CD4-positive, alpha-beta T cell treated with Interferon alpha-2 for 1 hour (primary cell): Measurements from ENCODE around the gene TBX1.
"Not testable (repeated sequence)": the region's sequence is repeated elsewhere in the genome, so short reads cannot be mapped to it uniquely, and the experiment has no call there.

ENCODE experiments used
- DNase-seq, 2 donors: peaks; one replicate each; pipeline ENCODE4 v3.0.0-alpha.2; 2020 to 2022

TBX1 gene

GRCh38 chr22:19786959-19787848 is 26.6 kb downstream of the TBX1 start:
- no peak for DNase-seq

GRCh38 chr22:19787849-19788141 is 27.2 kb downstream of the TBX1 start:
- DNase-seq: no peak

DNA sequence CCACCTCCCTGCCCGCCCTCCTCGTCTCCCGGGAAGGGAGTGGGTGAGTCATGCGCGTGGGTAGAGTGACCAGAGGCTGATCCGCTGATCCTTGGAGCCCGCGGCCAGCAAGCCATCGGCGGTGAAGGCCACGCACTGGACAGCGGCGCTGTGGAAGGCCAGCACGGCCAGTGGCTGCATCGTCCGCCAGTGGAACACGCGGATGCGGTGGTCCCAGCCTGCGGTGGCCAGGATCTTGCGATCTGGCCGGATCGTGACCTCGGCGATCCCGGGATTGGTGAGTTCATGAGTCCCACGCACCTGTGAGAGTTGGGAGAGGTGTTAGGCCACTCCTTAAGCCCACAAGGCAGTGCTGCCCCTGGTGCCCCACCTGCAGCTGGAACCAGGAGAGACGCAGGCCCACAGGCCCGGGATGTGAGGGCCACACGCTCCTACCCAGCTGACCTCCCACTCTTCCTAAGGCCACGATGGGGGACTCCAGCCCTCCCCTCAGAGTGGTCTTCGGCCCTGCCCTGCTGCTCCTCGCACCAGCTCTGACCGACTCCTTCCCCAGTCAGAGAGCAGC is 28.2 kb downstream of the TBX1 start:
- no peak for DNase-seq

- no peak for DNase-seq
Observed at GRCh38 chr22:19789406-19789805, 28.8 kb downstream of the TBX1 start.

DNA sequence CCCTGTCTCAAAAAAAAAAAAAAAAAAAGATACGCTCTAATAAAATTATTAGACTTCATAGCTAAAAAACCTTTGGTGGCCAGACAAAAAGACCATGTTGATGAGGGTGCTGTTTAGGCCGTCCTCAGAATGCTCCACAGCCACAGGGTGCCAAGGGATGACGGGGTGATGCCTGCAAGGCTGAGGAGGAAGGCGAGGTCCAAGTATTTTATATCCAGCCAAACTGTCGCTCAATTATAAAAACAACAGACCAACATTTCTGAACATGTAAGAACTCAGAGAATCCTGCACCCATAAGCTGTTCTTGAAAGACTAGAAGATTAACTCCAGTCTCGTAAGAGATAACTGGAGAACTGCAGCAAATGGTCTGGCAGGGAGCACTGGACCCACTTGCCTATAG is 29.2 kb downstream of the TBX1 start:
- no peak for DNase-seq

DNA sequence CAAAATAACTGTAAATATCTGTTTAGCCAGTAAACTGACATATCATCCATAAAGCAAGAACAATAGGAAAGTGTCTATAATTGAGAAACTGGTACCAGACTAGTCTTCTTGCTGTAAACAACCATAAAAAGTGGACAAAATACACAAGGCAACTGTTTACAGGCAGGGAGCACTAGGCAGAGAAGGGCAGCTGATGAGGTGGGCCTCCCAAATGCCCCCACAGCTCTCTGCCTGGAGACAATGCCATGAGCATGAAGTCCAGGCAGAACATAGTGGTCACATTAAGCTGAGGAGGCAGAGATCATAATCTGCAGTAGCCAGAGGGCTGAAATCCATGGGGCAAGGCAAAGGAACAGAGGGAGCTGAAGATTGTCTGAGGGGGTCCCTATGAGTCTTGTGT is 30.7 kb downstream of the TBX1 start:
- no peak for DNase-seq

DNA sequence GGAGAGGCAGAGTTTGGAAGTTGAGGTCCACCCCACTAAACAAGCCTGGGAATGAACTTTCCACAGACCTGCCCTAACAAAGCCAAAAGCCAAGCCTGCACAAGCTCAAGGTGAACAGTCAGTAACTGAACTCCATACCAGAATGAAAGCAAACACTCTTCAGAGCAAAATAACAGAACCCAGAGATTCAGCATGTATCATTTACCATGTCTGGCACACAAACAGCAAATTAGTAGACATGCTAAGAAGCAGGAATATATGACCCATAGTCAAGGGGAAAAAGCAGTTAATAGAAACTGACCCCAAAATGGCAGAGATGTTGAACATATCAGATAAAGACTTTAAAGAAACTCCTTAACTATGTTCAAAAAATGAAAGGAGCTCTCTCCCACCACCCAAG is 31.3 kb downstream of the TBX1 start:
- no peak for DNase-seq

- not testable (repeated sequence) for DNase-seq
Observed at GRCh38 chr22:19792383-19792896, 31.9 kb downstream of the TBX1 start.

DNA sequence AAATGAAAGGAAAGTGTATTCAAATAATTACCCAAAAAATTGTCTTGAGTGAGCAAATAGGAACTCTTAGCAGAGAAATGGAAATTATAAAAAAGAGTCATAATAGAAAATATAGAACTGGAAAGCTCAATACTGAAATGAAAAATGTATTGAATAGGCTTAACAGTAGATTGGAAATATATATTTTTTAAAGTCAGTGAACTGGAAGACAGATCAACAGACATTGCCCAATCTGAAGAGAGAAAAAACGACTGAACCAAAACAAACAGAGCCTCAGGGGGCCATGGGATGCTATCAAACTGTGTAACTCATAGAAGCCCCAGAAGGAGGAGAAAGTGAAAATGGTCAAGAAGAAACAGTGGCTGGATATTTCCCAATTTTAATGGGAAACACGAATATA is 32.6 kb downstream of the TBX1 start:
- DNase-seq: no peak

- no peak for DNase-seq
Observed at GRCh38 chr22:19793661-19794310, 33.2 kb downstream of the TBX1 start.

DNA sequence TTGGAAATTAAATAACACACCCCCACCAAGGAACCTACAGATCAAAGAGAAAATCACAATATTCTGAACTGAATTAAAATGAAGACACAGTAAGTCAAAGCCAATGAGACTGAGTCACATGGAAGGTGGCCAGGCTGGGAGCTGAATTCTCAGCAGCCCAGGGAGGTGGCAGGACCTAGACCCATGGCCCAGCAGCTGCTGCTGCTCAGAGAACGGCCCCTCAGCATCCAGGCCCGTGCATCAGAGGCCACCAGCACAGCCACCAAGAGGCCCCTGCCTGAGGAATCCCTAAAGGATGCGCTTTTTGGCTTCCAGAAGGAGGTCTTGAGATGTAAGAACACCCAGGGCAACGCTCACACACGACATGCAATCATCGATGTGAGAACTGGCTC is 35.0 kb downstream of the TBX1 start:
- no peak for DNase-seq

- no peak for DNase-seq
Observed at GRCh38 chr22:19796160-19796559, 35.6 kb downstream of the TBX1 start.

DNA sequence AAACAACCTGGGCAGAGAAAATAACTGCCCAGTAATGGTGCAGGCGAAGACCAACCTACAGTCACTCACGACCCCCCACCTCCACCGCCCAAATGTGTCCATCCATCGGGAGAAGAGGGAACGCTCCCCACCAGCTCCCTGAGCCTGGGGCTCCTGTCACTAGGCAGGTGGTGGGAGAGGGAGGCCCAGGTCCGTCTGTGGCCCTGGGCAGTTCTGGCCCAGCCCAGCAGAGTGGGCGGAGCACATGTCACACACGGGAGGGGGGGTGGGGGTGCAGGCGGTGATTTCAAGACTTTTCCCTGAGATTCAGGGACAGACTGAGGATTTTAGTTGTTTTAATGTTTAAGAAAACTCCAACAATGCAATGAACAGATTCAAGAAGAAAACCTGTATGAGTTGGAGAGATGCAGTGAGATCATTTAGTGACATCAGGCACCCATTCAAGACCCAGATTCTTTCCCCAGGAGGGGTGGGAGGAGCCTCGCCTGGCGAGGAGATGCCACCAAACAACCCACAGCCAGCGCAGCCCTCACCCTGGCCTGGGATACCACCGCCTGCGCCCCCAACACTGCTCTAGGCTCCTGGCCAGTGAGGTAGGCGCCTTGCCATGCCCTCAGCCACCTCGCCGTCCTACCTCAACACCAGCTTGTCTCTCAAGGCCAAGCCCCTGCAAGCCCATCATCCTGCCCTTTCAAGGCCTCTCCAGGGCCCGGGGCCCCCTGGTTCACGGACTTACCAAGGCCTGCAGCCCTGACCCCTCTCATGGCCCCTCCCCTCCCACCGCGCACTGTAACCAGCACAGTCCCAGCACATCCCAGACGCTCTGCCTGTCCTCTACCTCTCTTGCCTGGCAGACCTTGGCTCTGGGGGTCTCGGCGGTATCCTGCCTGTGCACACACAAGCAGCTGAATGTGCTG is 36.8 kb downstream of the TBX1 start:
- DNase-seq: no peak

DNA sequence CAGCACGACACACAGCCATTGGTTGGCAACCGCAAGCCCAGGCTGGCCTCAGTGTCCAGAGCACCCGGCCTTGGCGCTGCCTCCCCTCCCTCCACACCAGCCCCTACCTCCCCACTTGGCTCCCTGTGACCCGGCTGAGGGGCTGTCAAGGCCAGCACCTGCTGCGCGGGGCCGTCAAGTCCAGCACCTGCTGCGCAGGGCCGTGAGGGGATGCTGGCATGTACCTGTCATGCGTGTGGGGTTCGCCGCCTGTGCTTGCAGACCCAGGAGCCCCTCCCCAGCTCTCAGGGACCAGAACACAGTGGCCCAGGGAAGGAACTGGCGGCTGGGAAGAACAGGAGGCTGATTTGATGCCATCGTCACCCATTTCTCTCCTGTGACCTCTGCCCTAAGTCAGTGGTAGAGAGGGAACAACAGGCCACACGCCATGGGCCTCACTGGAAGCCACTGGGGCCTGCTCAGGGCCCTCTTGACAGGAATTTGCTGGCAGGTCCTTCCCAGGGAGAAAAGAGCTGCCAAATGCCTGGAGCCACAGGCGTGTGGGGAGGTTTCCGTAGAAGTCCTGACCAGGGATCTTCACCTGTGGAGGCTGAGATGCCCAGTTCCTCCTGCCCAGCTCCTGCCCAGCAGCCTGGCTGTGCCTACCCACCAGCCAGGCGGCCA is 37.6 kb downstream of the TBX1 start:
- no peak for DNase-seq

DNA sequence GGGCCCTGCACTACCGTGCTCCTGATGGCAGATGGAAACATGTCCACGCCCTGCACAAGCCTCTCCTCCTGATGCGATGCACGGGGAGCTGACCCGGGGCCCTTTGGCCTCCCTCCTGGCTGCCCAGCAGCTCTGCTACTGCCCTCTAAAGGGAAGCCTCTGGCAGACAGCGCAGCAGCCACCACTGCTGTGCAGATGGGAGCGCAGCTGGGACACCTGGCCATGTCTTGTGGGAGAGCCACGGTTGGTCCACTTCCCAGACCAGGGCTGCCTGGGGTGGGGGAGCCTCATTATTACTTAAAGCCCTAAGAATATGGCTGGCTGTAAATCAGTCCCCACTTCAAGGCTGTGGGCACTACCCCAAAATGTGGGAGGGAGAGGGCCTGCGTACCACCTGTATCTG is 38.3 kb downstream of the TBX1 start:
- no peak for DNase-seq

- no peak for DNase-seq
Observed at GRCh38 chr22:19799322-19800190, 39.0 kb downstream of the TBX1 start.

DNA sequence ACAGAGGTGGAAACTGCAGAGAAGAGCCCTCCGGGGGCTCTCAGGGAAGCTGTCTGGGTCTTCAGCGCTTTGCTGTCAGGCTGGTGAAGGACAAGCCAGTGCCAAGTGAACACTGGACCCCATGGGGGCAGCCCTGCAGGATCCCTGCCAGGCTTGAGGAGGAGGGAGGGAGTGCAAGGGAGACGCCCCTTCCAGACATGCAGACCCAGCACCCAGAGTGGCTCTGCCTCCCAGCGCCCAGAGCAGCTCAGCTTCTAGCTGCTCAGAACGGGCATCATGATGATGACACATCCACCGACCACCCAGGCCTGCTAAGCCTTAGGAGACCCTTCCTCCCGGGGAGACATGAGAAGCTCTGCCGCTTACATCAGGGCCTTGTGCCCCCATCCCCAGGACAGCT is 39.7 kb downstream of the TBX1 start:
- DNase-seq: no peak

- DNase-seq: no peak
Observed at GRCh38 chr22:19800761-19801244, 40.2 kb downstream of the TBX1 start.

DNA sequence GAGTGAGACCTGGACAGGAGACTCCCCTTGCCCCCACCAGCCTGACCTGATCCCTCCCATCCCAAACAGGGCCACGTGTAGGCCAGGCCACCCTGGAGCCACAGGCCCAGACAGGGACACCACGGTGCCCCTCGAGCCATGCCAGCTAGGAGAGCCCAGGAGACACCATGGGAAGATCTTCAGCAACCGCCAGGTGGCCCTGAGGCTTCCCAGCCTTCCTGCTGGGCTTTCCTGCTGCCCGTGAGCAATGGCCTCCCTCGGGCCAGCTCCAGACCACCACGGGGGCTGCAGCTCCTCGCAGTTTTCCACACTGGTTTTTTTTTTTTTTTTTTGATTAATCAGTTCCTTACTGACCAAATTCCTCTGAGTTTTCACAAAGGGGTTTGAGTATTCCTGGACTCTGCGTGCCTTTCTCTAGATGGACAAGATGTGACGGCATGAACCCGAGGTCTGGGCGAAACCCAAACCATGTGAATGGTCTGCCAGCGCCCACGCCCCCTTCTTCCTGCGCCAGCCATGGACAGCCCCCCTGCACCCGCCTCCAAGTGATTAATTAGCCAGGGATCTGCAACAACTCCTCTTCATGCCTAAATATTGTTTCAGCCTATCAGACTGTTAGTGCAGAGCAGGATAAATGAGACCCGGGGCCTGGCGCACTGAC is 40.9 kb downstream of the TBX1 start:
- DNase-seq: no peak

GRCh38 chr22:19802001-19802893 is 41.7 kb downstream of the TBX1 start:
- DNase-seq: no peak
